Measurements from ENCODE around the gene INAFM2.

INAFM2 gene

DNA sequence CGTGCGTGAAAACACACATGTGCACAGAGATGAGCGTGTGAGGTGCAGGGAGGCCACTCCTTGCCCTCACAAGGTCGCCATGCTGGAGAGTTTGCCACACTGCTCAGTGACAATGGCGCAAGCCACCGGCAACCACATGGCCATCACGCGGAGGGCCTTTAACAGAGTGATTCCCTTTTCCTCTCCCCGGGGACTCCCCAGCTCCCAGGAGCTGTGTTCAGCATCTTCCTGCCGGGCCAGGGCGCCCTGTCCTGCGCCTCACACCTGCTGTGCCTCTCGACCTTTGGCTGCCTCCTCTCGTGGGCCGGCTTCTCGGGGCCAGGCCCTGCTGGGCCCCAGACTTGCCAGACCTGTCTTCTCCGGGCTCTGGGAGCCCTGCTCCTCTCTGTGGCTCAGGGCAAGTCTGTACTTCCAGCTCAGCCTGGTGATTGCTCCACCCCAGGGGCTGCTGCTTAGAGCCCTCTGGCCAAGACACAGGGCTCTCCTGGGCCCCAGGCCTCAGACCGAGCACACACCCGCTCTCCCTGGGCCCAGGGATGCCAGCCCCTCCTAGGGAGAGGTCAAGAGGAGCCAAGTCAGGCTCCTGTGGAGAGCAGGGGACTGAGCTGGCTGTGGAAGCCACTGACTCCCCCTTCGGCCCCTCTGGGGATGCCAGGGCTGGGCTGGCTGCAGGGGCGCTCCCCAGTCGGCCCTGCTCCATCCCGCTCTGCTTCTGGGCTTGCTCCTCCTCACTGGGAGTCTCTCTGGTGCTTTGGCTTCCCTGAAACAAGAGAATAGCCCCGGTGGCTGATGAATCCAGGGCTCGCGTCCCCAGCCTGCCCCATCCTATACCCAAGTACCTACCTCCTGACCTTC lies 11.7 kb downstream of the INAFM2 start:
- TF ChIP-seq POLR2AphosphoS5 (IDR thresholded peaks at IDR 0.05; ENCODE audit: low read depth, low read length) (no peak), FOXP2 (optimal IDR thresholded peaks at IDR 0.05; ENCODE audit: borderline replicate concordance, extremely low read depth, extremely low read length, insufficient read depth) (no peak), SIN3A (IDR thresholded peaks at IDR 0.05; ENCODE audit: borderline replicate concordance, insufficient read depth, low read length) (no peak), TAF1 (IDR thresholded peaks at IDR 0.05; ENCODE audit: borderline replicate concordance, insufficient read depth, low read length) (no peak)
- TF ChIP-seq, protein P1, sequence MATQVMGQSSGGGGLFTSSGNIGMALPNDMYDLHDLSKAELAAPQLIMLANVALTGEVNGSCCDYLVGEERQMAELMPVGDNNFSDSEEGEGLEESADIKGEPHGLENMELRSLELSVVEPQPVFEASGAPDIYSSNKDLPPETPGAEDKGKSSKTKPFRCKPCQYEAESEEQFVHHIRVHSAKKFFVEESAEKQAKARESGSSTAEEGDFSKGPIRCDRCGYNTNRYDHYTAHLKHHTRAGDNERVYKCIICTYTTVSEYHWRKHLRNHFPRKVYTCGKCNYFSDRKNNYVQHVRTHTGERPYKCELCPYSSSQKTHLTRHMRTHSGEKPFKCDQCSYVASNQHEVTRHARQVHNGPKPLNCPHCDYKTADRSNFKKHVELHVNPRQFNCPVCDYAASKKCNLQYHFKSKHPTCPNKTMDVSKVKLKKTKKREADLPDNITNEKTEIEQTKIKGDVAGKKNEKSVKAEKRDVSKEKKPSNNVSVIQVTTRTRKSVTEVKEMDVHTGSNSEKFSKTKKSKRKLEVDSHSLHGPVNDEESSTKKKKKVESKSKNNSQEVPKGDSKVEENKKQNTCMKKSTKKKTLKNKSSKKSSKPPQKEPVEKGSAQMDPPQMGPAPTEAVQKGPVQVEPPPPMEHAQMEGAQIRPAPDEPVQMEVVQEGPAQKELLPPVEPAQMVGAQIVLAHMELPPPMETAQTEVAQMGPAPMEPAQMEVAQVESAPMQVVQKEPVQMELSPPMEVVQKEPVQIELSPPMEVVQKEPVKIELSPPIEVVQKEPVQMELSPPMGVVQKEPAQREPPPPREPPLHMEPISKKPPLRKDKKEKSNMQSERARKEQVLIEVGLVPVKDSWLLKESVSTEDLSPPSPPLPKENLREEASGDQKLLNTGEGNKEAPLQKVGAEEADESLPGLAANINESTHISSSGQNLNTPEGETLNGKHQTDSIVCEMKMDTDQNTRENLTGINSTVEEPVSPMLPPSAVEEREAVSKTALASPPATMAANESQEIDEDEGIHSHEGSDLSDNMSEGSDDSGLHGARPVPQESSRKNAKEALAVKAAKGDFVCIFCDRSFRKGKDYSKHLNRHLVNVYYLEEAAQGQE (IDR thresholded peaks at IDR 0.05; ENCODE audit: insufficient read depth in 1 of 2, low read depth in 2 of 2, low read length in 2 of 2) = no peak

DNA sequence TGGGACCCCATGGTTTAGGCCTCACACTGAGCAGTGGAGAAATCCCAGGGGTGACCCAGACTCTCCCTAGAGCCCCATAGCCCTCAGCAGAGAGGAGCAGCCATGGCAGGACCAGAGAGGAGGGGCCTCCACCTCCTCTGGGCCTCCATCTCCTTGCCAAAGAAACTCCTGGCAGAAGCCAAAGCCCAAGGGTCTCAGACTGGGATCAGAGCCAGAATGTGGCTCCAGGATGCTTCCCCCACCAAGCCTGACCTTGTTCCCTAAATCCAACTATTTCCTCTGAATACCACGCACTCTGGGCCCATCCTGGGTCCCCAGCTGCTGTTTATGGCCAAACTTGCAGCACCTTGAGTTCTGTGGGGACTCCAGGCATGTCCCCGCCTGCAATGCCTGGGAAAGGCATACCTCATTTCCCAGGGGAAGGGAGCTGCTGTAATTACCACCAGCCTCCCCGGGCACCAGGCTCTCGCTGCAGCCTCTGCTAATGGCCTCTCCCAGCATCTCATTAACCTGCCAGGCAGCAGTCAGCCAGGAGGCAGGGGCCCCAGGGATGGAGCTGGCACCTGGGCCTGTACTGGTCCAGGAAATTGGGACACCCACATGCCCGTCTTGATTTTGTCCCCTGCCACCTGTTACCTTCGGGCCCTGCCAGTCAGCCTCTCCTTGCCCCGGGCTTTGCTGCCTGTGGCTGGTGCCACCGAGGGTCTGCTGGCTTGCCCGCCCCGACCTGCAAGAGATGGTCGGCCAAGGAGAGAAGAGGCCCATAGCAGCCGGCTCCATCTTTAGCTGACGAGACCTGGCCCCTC lies 12.6 kb downstream of the INAFM2 start:
- TF ChIP-seq, protein P1 (IDR thresholded peaks at IDR 0.05; ENCODE audit: insufficient read depth in 1 of 2, low read depth in 2 of 2, low read length in 2 of 2) = no peak
- no peak for TF ChIP-seq SIN3A (IDR thresholded peaks at IDR 0.05; ENCODE audit: borderline replicate concordance, insufficient read depth, low read length)
- TF ChIP-seq FOXP2 (optimal IDR thresholded peaks at IDR 0.05; ENCODE audit: borderline replicate concordance, extremely low read depth, extremely low read length, insufficient read depth) = no peak
- no peak for TF ChIP-seq POLR2AphosphoS5 (IDR thresholded peaks at IDR 0.05; ENCODE audit: low read depth, low read length)
- no peak for TF ChIP-seq TAF1 (IDR thresholded peaks at IDR 0.05; ENCODE audit: borderline replicate concordance, insufficient read depth, low read length)

DNA sequence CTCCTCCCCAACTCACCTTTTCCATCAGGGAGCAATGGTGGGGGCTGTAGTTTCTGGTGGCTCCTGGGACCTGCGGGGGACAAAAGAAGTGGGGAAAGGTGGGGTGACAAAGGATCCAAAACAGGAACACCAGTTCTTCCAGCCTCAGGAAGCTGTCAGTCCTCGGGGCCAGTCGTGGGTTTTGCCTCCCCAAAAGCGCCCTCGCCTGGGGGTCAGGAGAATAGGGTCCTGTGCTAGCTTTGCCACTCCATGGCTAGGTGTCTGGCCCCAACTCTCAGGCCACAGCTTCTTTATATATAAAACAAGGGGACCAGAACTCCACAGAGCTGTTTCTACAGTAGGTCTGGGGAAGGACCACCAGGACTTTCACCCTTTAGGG lies 13.2 kb downstream of the INAFM2 start:
- no peak for TF ChIP-seq POLR2AphosphoS5 (IDR thresholded peaks at IDR 0.05; ENCODE audit: low read depth, low read length)
- TF ChIP-seq, protein P1 (IDR thresholded peaks at IDR 0.05; ENCODE audit: insufficient read depth in 1 of 2, low read depth in 2 of 2, low read length in 2 of 2) = no peak
- TF ChIP-seq FOXP2 (optimal IDR thresholded peaks at IDR 0.05; ENCODE audit: borderline replicate concordance, extremely low read depth, extremely low read length, insufficient read depth) = no peak
- TF ChIP-seq SIN3A (IDR thresholded peaks at IDR 0.05; ENCODE audit: borderline replicate concordance, insufficient read depth, low read length) = no peak
- TF ChIP-seq TAF1 (IDR thresholded peaks at IDR 0.05; ENCODE audit: borderline replicate concordance, insufficient read depth, low read length) = no peak

DNA sequence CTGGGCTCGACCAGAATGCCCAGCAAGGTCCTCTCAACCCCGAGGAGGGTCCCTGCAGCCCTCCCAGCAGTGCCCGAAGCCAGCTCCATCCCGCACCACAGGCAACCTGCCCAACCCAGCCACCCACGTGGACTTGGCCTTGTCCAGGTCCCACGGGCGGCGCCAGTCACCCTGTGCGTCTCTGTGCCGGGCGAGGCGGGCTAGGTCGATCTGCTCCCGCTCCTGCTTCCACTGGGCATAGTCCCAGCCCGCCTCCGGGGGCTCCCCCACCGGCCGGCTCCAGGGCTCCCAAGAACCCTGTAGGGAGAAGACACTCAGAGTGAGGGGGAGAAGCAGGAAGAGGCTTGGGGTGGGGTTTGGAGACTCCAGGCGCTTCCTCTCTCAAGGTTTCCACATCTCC lies 14.1 kb downstream of the INAFM2 start:
- TF ChIP-seq SIN3A (IDR thresholded peaks at IDR 0.05; ENCODE audit: borderline replicate concordance, insufficient read depth, low read length) (no peak), FOXP2 (optimal IDR thresholded peaks at IDR 0.05; ENCODE audit: borderline replicate concordance, extremely low read depth, extremely low read length, insufficient read depth) (no peak), TAF1 (IDR thresholded peaks at IDR 0.05; ENCODE audit: borderline replicate concordance, insufficient read depth, low read length) (no peak), POLR2AphosphoS5 (IDR thresholded peaks at IDR 0.05; ENCODE audit: low read depth, low read length) (no peak)
- TF ChIP-seq, protein P1 (IDR thresholded peaks at IDR 0.05; ENCODE audit: insufficient read depth in 1 of 2, low read depth in 2 of 2, low read length in 2 of 2) = no peak
